GM21619 (cell line): ENCODE results near the gene CPZ.
"Not testable (repeated sequence)": the region's sequence is repeated elsewhere in the genome, so short reads cannot be mapped to it uniquely, and the experiment has no call there.

Experiments
- ATAC-seq: cut with Tn5 transposase; IDR thresholded peaks from one replicate; pipeline ENCODE4 v1.9.1; 2021; ENCODE audit not compliant: unreplicated experiment

The CPZ gene

DNA sequence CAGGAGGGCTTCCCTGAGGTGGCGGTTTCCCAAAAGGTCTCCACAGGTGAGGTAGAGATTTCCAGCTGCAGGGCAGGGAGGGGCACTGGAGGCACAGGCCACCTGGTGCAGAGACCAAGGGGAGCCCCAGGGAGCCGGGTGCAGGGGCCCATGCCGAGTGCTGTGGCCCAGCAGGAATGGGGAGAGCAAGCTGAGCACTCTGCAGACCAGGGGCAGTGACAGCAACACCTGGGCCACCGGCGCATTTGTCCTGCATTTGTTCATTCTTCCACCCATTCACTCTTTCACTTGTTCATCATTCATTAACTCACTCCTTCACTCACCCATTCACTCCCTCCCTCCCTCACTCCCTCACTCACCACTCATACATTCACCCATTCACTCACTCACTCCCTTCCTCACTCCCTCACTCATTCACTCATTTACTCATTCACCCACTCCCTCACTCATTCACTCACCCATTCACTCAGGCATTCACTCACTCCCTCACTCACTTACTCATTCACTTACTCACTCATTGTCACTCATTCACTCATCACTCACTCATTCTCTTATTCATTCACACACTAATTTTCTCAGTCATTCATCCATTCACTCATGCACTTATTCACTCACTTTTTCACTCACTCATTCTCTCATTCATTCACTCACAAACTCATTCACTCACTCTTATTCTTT is 16.3 kb downstream of the CPZ start:
- ATAC-seq, result no peak

GRCh38 chr4:8609406-8609805 is 16.8 kb downstream of the CPZ start:
- ATAC-seq, result no peak

DNA sequence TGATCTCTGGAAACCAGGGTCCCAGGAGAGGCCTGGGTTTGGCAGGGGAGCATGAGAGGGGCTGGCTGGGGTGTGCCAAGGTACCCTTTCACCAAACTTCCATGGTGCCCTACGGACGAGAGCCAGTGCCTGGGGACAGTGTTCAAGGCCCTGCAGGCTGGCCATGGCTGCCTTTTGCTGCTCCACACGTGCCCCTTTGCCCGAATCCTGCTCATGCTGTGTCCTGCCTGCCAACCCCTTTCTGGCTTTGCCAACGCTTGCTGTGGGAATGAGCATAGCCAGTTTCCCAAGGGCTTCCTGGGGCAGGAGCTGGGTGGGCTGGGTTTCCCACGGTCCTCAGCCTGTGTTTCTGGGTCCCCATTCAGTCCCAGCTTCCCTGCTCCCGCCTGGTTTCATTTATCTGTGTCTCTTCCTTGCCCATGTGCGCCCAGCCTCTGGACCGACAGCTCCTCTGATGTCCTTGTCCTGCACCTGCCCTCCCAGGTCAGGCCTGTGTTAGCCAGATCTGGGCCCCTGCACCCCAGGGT is 17.3 kb downstream of the CPZ start:
- no peak for ATAC-seq

GRCh38 chr4:8610858-8611616 is 18.5 kb downstream of the CPZ start:
- no peak for ATAC-seq

- ATAC-seq, result no peak
These were observed 20.1 kb downstream of the CPZ start for GRCh38 chr4:8612646-8613045.

DNA sequence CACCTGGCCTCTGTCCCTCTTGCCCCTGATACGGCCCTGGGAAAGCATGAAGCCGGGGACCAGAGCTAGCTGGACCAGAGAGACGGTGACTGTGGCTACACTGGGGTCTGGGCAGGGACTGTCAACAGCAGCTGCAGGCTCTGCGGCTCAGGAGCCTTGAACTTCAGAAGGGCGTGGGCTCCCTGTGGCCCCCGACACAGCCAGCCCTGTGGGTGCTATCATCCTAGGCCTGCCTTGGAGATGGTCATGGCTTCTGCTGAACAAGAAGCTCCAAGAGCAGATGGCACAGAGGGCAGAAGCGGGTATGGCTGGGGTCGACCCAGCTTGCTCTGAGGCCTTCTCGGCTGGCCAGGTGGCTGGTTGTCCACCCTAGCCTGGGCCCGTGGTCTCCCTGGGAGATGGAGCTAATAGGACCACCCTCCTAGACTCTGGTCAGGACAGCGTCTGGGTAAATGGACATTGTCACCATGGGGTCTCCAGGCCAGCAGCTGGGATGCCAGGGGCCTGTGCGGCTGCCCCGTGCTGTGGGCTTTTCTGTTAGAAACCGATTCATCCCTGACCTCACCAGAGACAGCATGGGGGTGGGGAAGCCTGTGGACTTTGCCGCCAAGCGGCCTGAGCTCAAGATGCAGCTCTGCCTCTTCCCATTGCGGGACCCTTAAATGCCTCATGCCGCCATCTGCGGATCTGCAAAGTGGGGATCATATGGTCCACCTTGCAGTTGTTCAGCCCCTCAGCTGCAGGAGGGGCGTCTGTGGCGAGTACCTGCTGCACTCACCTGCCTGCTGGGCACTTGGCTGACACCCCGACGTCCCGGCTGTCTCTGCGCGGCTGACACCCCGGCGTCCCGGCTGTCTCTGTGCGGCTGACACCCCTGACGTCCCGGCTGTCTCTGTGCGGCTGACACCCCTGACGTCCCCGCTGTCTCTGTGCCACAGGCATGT is 21.1 kb downstream of the CPZ start:
- no peak for ATAC-seq

DNA sequence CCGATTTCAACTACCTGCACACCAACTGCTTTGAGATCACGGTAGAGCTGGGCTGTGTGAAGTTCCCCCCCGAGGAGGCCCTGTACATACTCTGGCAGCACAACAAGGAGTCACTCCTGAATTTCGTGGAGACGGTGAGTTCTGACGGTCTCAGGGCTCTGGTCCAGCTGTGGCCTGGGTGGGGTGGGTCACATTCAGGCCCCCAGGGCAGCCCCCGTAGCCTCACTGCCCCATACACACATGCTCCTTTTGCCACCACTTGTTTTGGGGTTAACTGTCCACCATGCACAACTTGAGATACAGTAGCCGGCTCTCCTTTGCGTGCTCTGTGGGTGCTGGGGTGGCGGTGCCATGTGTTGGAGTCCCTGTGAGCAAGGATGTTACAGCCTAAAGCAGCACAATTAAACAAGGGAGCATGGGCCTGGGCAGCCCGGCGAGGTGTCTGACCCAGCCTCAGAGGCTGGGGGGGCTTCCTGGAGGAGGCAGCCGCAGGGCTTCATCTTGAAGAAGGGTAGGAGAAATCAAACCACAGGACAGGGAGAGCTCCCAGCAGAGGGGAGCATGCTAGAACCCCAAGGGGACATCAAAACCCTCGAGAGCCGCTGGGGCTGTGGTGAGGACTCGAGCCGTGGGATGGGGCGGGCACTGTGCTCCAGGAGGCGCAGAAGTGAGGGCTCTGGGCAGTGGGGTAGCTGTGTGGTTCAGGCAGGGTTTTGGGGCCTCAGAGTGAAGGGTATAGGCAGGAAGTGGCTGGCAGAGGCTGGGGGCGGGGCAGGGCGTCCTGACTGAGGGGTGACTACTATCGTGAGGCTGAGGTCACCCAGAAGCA is 22.0 kb downstream of the CPZ start:
- no peak for ATAC-seq

DNA sequence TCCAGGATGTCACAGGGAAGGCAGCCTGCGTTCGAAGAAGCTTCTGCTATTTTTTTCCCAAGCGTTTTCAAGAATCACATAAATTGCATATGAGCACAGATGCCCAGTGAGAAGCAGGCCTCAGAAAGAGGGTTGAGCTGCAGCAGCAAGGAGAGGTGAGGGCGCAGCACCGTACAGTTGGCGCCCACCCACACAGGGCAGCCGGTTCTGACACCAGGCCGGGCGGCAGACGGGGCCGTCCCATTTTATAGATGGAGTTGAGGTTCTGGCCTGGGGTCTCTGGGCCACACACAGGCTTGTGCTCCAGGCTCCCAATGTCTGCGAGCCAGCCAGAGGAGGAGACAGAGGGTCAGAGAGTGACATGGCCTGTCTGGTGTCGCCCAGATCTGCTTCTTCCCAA is 22.8 kb downstream of the CPZ start:
- ATAC-seq, result no peak

GRCh38 chr4:8615921-8616787 is 23.6 kb downstream of the CPZ start:
- ATAC-seq, result no peak

DNA sequence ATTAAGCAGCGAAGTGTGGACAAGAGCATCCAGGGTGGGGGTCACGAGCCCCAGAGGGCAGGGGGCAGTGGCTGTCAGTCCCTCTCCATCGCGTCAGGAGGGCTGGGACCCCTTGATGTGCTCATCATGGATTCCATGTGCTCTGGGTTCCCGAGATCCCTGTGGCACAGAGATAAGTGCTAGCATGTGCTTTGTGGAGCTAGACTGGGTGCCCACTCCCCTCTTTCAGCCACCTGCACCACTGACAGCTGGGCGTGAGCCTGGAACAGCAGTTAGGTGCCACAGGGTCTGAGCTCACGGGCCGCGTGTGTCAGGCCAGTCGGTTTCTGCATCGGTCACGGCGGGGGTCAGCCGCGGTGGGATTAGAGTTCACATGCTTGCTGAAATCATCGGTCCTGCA is 24.3 kb downstream of the CPZ start:
- ATAC-seq, result no peak

GRCh38 chr4:8617486-8618040 is 25.0 kb downstream of the CPZ start:
- no peak for ATAC-seq

DNA sequence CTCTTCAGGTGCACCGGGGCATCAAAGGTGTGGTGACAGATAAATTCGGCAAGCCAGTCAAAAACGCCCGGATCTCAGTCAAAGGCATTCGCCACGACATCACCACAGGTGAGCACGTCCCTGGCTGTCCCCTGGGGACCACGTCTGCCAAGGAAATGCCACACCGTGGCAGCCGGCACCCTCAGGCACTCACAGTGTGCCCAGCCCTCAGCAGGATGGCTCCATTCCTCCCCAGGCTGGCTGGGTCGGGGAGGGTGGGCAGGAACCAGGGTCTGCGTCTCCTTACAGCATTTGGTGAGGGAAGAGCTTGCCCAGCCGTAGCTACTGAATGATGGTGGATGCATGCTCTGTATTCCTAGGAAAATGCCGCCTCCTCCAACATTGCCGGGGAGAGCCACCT is 25.9 kb downstream of the CPZ start:
- ATAC-seq, result no peak

DNA sequence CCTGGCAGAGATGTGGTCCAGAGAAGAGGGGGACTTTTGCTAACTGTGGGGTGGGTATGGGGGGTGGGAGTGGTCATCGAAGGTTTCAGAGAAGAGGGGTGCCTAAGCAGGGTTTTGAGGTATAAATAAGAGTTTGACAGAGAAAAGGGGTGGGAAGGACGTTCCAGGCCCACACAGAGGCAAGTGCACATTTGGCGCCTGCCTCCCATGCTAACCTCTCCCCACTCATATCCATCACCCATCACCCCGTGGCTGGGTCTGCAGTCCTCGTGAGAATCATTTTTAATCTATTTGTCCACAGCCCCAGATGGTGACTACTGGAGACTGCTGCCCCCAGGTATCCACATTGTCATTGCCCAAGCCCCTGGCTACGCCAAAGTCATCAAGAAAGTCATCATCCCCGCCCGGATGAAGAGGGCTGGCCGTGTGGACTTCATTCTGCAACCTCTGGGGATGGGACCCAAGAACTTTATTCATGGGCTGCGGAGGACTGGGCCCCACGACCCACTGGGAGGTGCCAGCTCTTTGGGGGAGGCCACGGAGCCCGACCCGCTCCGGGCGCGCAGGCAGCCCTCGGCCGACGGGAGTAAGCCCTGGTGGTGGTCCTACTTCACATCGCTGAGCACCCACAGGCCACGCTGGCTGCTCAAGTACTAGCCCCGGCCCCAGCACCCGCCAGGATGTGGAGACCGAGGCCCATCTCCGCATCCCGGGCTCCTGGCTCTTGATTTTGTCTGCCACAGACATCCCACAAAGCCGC is 26.6 kb downstream of the CPZ start:
- no peak for ATAC-seq

DNA sequence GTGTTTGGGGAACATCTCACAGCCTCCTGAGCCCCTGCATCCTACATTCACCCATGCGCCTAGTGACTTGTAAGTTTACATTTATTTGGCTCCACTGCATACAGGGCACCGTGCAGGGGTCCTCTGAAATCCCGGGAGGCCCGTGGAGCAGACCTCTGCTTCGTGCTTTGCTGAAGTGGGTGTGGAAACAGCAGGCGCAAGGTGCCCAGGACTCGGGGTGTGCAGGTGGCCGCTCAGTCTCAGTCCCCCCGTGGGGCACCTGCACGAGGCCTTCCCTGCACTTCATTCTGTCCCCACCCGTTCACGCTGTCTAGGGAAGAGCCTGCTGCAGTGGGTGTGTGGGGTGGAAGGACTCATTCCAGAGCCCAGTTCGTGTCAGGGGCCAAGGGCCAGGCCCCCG is 28.6 kb downstream of the CPZ start:
- not testable (repeated sequence) for ATAC-seq

GRCh38 chr4:8624601-8625272 is 32.2 kb downstream of the CPZ start:
- ATAC-seq, result not testable (repeated sequence)

DNA sequence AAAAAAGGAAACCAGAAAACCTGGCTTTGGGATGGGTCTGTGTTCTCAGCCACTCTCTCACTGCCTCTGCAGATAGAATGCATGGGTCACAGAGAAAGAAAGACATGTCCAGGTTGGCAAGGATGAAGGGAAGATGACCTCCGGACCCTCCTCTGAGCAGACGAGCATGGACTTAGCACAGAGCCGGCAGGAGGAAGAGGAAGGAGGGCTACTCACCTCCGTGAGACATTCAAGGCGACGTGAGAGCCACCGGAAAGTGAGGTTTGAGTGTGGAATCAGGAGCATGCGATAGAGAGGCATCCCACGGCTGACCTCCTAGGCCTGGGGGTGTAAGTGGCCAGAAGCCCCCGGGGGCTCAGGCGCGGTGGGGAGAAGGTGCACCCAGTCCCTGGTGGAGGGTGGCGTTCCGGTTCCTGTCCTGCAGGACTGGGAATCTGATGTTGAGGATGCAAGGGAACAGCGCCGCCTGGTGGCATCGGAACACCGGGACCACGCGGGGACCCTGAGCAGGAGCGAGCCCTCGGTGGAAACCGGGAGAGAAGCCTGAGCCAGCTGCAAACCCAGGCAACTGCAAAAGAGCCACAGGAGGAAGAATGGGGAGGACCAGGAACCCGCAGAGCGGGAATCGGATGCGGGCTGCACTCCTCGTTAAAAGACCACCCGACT is 37.8 kb downstream of the CPZ start:
- not testable (repeated sequence) for ATAC-seq

DNA sequence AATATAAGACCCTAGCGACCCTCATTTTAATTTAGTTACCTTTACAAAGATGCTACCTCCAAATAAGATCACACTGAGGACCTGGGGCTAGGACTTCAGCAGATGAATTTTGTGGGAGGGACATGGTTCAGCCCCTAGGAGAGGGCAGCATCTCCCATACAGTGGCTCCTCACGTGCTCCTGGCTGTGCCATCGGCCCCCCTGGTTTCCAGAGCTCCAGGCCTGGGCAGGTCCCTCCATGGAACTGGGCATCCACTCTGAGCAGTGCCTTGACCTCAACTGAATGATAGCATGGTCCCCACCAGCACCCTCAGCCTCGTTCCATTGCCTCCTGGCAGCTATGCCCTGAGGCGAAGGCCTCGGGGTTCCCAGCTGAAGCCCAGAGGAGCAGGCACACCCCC is 39.3 kb downstream of the CPZ start:
- ATAC-seq, result not testable (repeated sequence)
